ENCODE measurements around the gene KNDC1. TPM values are rescaled to one million over a fixed set of nuclear protein-coding genes. Genes with fewer than 3 reads are reported as not detected.
A peak's percentile ranks its signal among the peaks of the same experiment; 100 is the strongest.

Gene KNDC1
- polyA plus RNA-seq, 4 donors: 0.37 to 18.6 TPM; not detected in 2

GRCh38 chr10:133247681-133248333, 87.8 kb downstream of the KNDC1 start:
- no peaks in the 10 kb centered on the region for H3K9me3 ChIP-seq (ENCODE audit: control insufficient read depth in 2 of 2, insufficient read depth in 1 of 2, low read depth in 1 of 2, low read length in 1 of 2)
- DNase-seq (no peak), FAIRE-seq (no peak)
- peak overlapping the region in 1 of 3 donors; percentile 17 for H3K27ac ChIP-seq (ENCODE audit: low read depth in 1 of 3, low read length in 2 of 3)
- H3K4me3 ChIP-seq (ENCODE audit: low read depth in 1 of 3, low read length in 3 of 3): no peak overlapping the region
- peaks cover 0 to 41% (median 0%) of the 10 kb centered on the region in 3 donors for H3K4me1 ChIP-seq (ENCODE audit: control insufficient read depth in 3 of 3, insufficient read depth in 2 of 3, low read depth in 1 of 3, low read length in 2 of 3)
- WGBS, 3 donors: 79 to 82% (median 80%) methylated on average over 32 to 36 of the region's 36 CpGs
- no peaks in the 10 kb centered on the region for H3K36me3 ChIP-seq (ENCODE audit: control insufficient read depth in 3 of 3, insufficient read depth in 2 of 3, low read depth in 1 of 3, low read length in 3 of 3)
- peaks cover 0 to 2% (median 2%) of the 10 kb centered on the region in 3 donors for H3K27me3 ChIP-seq (ENCODE audit: control insufficient read depth in 3 of 3, insufficient read depth in 3 of 3, low read length in 3 of 3)

- WGBS, 3 donors: 82 to 90% (median 87%) methylated on average over 12 of the region's 12 CpGs
- FAIRE-seq (no peak), DNase-seq (no peak)
- H3K4me1 ChIP-seq (ENCODE audit: control insufficient read depth in 3 of 3, insufficient read depth in 2 of 3, low read depth in 1 of 3, low read length in 2 of 3): peaks cover 0 to 36% (median 0%) of the 10 kb centered on the region in 3 donors
- H3K27me3 ChIP-seq (ENCODE audit: control insufficient read depth in 3 of 3, insufficient read depth in 3 of 3, low read length in 3 of 3): peaks cover 0 to 2% (median 0%) of the 10 kb centered on the region in 3 donors
- H3K36me3 ChIP-seq (ENCODE audit: control insufficient read depth in 3 of 3, insufficient read depth in 2 of 3, low read depth in 1 of 3, low read length in 3 of 3): no peaks in the 10 kb centered on the region
- H3K27ac ChIP-seq (ENCODE audit: low read depth in 1 of 3, low read length in 2 of 3): peak overlapping the region in 1 of 3 donors; percentile 17
- no peak overlapping the region for H3K4me3 ChIP-seq (ENCODE audit: low read depth in 1 of 3, low read length in 3 of 3)
- H3K9me3 ChIP-seq (ENCODE audit: control insufficient read depth in 2 of 2, insufficient read depth in 1 of 2, low read depth in 1 of 2, low read length in 1 of 2): no peaks in the 10 kb centered on the region
These were observed 88.3 kb downstream of the KNDC1 start for GRCh38 chr10:133248334-133248715.

DNA sequence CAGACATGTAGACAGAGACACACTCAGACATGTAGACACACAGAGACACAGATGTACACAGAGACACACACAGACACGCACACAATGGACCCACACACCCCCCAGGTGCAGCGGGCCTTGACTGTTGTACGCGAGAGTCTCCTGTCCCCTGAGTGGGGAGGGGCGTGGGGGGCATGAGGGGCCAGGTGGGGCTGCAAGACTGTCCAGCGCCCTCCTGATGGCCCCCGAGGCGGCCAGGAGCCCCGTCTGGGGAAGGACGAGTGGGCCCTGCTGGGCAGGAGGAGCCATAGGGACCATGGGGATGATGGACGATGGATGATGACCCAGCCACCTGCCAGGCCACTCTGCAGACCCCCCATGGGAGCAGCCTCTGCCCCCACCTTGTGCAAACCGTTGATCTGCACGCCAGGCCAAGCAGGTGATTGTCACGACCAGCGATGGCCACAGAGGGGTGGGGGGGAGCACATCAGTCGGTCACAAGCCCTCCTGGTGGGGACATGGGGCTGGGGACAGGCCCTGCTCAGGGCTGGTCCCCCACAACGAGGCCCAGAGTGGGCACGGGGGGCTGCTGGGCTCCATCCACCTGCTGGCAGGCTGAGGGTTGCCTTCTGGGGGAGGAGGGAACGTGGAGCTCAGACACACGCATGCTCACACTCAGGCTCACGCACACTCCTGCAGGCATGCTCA, 89.2 kb downstream of the KNDC1 start:
- H3K27me3 ChIP-seq (ENCODE audit: control insufficient read depth in 3 of 3, insufficient read depth in 3 of 3, low read length in 3 of 3): peaks cover 0 to 2% (median 0%) of the 10 kb centered on the region in 3 donors
- peaks cover 0 to 33% (median 0%) of the 10 kb centered on the region in 3 donors for H3K4me1 ChIP-seq (ENCODE audit: control insufficient read depth in 3 of 3, insufficient read depth in 2 of 3, low read depth in 1 of 3, low read length in 2 of 3)
- no peak overlapping the region for H3K4me3 ChIP-seq (ENCODE audit: low read depth in 1 of 3, low read length in 3 of 3)
- WGBS, 3 donors: 65 to 77% (median 67%) methylated on average over 20 to 21 of the region's 21 CpGs
- no peaks in the 10 kb centered on the region for H3K36me3 ChIP-seq (ENCODE audit: control insufficient read depth in 3 of 3, insufficient read depth in 2 of 3, low read depth in 1 of 3, low read length in 3 of 3)
- no peaks in the 10 kb centered on the region for H3K9me3 ChIP-seq (ENCODE audit: control insufficient read depth in 2 of 2, insufficient read depth in 1 of 2, low read depth in 1 of 2, low read length in 1 of 2)
- DNase-seq: no peak
- no peak overlapping the region for H3K27ac ChIP-seq (ENCODE audit: low read depth in 1 of 3, low read length in 2 of 3)
- FAIRE-seq: no peak

GRCh38 chr10:133249975-133250754, 90.1 kb downstream of the KNDC1 start:
- H3K27ac ChIP-seq (ENCODE audit: low read depth in 1 of 3, low read length in 2 of 3): no peak overlapping the region
- no peak for DNase-seq
- no peaks in the 10 kb centered on the region for H3K9me3 ChIP-seq (ENCODE audit: control insufficient read depth in 2 of 2, insufficient read depth in 1 of 2, low read depth in 1 of 2, low read length in 1 of 2)
- FAIRE-seq: no peak
- H3K4me1 ChIP-seq (ENCODE audit: control insufficient read depth in 3 of 3, insufficient read depth in 2 of 3, low read depth in 1 of 3, low read length in 2 of 3): peaks cover 0 to 27% (median 0%) of the 10 kb centered on the region in 3 donors
- H3K4me3 ChIP-seq (ENCODE audit: low read depth in 1 of 3, low read length in 3 of 3): no peak overlapping the region
- 35 to 51% (median 40%) methylated on average over 11 of the region's 11 CpGs for WGBS, 3 donors
- no peaks in the 10 kb centered on the region for H3K36me3 ChIP-seq (ENCODE audit: control insufficient read depth in 3 of 3, insufficient read depth in 2 of 3, low read depth in 1 of 3, low read length in 3 of 3)
- H3K27me3 ChIP-seq (ENCODE audit: control insufficient read depth in 3 of 3, insufficient read depth in 3 of 3, low read length in 3 of 3): peaks cover 0 to 2% (median 0%) of the 10 kb centered on the region in 3 donors

- Histone ChIP-seq H3K4me1 (ENCODE audit: control insufficient read depth in 3 of 3, insufficient read depth in 2 of 3, low read depth in 1 of 3, low read length in 2 of 3) (peaks cover 0 to 12% (median 0%) of the 10 kb centered on the region in 3 donors), H3K27ac (ENCODE audit: low read depth in 1 of 3, low read length in 2 of 3) (no peak overlapping the region), H3K4me3 (ENCODE audit: low read depth in 1 of 3, low read length in 3 of 3) (no peak overlapping the region), H3K36me3 (ENCODE audit: control insufficient read depth in 3 of 3, insufficient read depth in 2 of 3, low read depth in 1 of 3, low read length in 3 of 3) (no peaks in the 10 kb centered on the region), H3K9me3 (ENCODE audit: control insufficient read depth in 2 of 2, insufficient read depth in 1 of 2, low read depth in 1 of 2, low read length in 1 of 2) (no peaks in the 10 kb centered on the region), H3K27me3 (ENCODE audit: control insufficient read depth in 3 of 3, insufficient read depth in 3 of 3, low read length in 3 of 3) (peaks cover 0 to 2% (median 0%) of the 10 kb centered on the region in 3 donors)
- FAIRE-seq: no peak
- DNase-seq: no peak
- WGBS, 3 donors: 45 to 60% (median 57%) methylated on average over 27 to 28 of the region's 28 CpGs
These were observed 91.6 kb downstream of the KNDC1 start for GRCh38 chr10:133251388-133252222.

DNA sequence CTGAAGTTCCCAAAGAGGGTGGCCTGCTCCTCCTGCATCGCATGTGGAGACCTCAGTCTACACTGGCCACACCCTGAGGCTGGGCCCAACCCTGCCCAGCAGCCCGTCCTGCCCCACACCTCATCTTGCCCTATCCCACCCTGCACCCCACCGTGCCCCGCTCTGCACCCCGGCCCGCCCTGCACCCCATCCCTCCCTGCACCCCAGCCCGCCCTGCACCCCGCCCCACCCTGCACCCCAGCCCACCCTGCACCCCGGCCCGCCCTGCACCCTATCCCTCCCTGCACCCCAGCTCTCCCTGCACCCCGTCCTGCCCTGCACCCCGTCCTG, 92.2 kb downstream of the KNDC1 start:
- no peaks in the 10 kb centered on the region for H3K9me3 ChIP-seq (ENCODE audit: control insufficient read depth in 2 of 2, insufficient read depth in 1 of 2, low read depth in 1 of 2, low read length in 1 of 2)
- H3K36me3 ChIP-seq (ENCODE audit: control insufficient read depth in 3 of 3, insufficient read depth in 2 of 3, low read depth in 1 of 3, low read length in 3 of 3): no peaks in the 10 kb centered on the region
- 49 to 77% (median 53%) methylated on average over 10 to 12 of the region's 12 CpGs for WGBS, 3 donors
- no peak for DNase-seq
- FAIRE-seq: no peak
- peaks cover 0 to 9% (median 0%) of the 10 kb centered on the region in 3 donors for H3K4me1 ChIP-seq (ENCODE audit: control insufficient read depth in 3 of 3, insufficient read depth in 2 of 3, low read depth in 1 of 3, low read length in 2 of 3)
- H3K4me3 ChIP-seq (ENCODE audit: low read depth in 1 of 3, low read length in 3 of 3): no peak overlapping the region
- peaks cover 0 to 2% (median 0%) of the 10 kb centered on the region in 3 donors for H3K27me3 ChIP-seq (ENCODE audit: control insufficient read depth in 3 of 3, insufficient read depth in 3 of 3, low read length in 3 of 3)
- no peak overlapping the region for H3K27ac ChIP-seq (ENCODE audit: low read depth in 1 of 3, low read length in 2 of 3)

DNA sequence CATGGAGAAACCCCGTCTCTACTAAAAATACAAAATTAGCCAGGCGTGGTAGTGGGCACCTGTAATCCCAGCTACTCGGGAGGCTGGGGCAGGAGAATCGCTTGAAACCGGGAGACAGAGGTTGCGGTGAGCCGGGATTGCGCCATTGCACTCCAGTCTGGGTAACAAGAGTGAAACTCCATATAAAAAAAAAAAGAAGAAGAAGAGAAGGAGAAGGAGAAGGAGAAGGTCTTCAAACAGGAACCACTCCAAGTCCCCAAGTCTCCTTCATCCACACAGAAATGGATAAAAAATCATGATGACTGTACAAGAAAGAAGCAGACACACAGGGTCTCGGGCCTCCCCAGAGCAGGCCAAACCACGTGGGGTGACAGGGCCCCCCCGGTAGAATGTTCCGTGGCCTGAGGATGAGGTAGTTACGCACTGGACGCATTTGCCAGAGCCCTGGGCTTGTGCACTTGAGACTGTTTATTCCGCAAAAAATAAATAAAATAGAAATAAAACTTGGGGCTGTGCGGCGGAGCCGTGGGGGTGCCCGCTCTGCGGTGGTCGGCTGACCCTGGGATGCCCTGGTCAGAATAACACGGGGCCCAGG, 93.4 kb downstream of the KNDC1 start:
- no peak for FAIRE-seq
- DNase-seq: no peak
- no peaks in the 10 kb centered on the region for H3K27me3 ChIP-seq (ENCODE audit: control insufficient read depth in 3 of 3, insufficient read depth in 3 of 3, low read length in 3 of 3)
- H3K4me1 ChIP-seq (ENCODE audit: control insufficient read depth in 3 of 3, insufficient read depth in 2 of 3, low read depth in 1 of 3, low read length in 2 of 3): peaks cover 0 to 17% (median 0%) of the 10 kb centered on the region in 3 donors
- WGBS, 3 donors: 80 to 89% (median 85%) methylated on average over 22 of the region's 22 CpGs
- no peaks in the 10 kb centered on the region for H3K9me3 ChIP-seq (ENCODE audit: control insufficient read depth in 2 of 2, insufficient read depth in 1 of 2, low read depth in 1 of 2, low read length in 1 of 2)
- H3K4me3 ChIP-seq (ENCODE audit: low read depth in 1 of 3, low read length in 3 of 3): no peak overlapping the region
- H3K36me3 ChIP-seq (ENCODE audit: control insufficient read depth in 3 of 3, insufficient read depth in 2 of 3, low read depth in 1 of 3, low read length in 3 of 3): no peaks in the 10 kb centered on the region
- no peak overlapping the region for H3K27ac ChIP-seq (ENCODE audit: low read depth in 1 of 3, low read length in 2 of 3)

Data from small intestine (tissue), 7 donors.